HG02943 (cell line): ENCODE results near the gene DSG4.
"Not testable (repeated sequence)": the region's sequence is repeated elsewhere in the genome, so short reads cannot be mapped to it uniquely, and the experiment has no call there.

Experiments
- ATAC-seq: cut with Tn5 transposase; IDR thresholded peaks from one replicate; pipeline ENCODE4 v1.9.1; 2021; ENCODE audit warnings: mild to moderate bottlenecking, low read depth, moderate library complexity; ENCODE audit not compliant: unreplicated experiment

Gene DSG4

GRCh38 chr18:31376477-31376876, at the start of gene DSG4:
DSG4 (plus strand) TSS chr18:31376777; CDS start chr18:31376912, 135 bp downstream.
- no peak for ATAC-seq

GRCh38 chr18:31329787-31330438, 46.7 kb upstream of the DSG4 start:
- ATAC-seq: no peak

GRCh38 chr18:31343454-31343853, 33.1 kb upstream of the DSG4 start:
- ATAC-seq: no peak

GRCh38 chr18:31353336-31353735, 23.2 kb upstream of the DSG4 start:
- ATAC-seq: not testable (repeated sequence)

GRCh38 chr18:31354990-31355389, 21.6 kb upstream of the DSG4 start:
- ATAC-seq: no peak

- no peak for ATAC-seq
Measured at GRCh38 chr18:31356025-31356424, 20.6 kb upstream of the DSG4 start.

GRCh38 chr18:31364190-31364589, 12.4 kb upstream of the DSG4 start:
- no peak for ATAC-seq

- no peak for ATAC-seq
Measured at GRCh38 chr18:31369478-31369877, 7.1 kb upstream of the DSG4 start.

- no peak for ATAC-seq
Measured at GRCh38 chr18:31371989-31372388, 4.6 kb upstream of the DSG4 start.

GRCh38 chr18:31373641-31374040, 2.9 kb upstream of the DSG4 start:
- no peak for ATAC-seq

GRCh38 chr18:31380912-31381311, 4.3 kb downstream of the DSG4 start:
- ATAC-seq: no peak

GRCh38 chr18:31382107-31382506, 5.5 kb downstream of the DSG4 start:
- ATAC-seq: no peak

- ATAC-seq: no peak
Measured at GRCh38 chr18:31386741-31387140, 10.2 kb downstream of the DSG4 start.

GRCh38 chr18:31393286-31393685, 16.7 kb downstream of the DSG4 start:
- ATAC-seq: no peak

- ATAC-seq: no peak
Measured at GRCh38 chr18:31396796-31397612, 20.4 kb downstream of the DSG4 start.

GRCh38 chr18:31398191-31398590, 21.6 kb downstream of the DSG4 start:
- no peak for ATAC-seq

GRCh38 chr18:31399306-31400032, 22.9 kb downstream of the DSG4 start:
- ATAC-seq: no peak

GRCh38 chr18:31401156-31402025, 24.8 kb downstream of the DSG4 start:
- ATAC-seq: no peak

- no peak for ATAC-seq
Measured at GRCh38 chr18:31402026-31402373, 25.4 kb downstream of the DSG4 start.

GRCh38 chr18:31403409-31403808, 26.8 kb downstream of the DSG4 start:
- no peak for ATAC-seq
